Measurements from ENCODE around the gene ZSCAN5B. TPM values are rescaled to one million over a fixed set of nuclear protein-coding genes. Genes with fewer than 3 reads are reported as not detected.

The ZSCAN5B gene
- total and polyA plus RNA-seq, 3 experiments from 2014 or later = not detected

- H3K27ac ChIP-seq (ENCODE audit: low read depth, low read length) = no peak overlapping the region
- no peaks in the 10 kb centered on the region for H3K9me3 ChIP-seq (ENCODE audit: low read length)
- Mint-ChIP-seq H3K9me3 (no peaks in the 10 kb centered on the region), H3K27ac (no peak overlapping the region), H3K27me3 (peaks cover 6 to 16% of the 10 kb centered on the region in 2 donors), H3K4me1 (peaks cover 0 to 3% (median 2%) of the 10 kb centered on the region in 3 donors), H3K36me3 (no peaks in the 10 kb centered on the region), H3K4me3 (no peak overlapping the region)
- no peaks in the 10 kb centered on the region for H3K36me3 ChIP-seq (ENCODE audit: insufficient read depth, low read length)
- ChIA-PET CTCF (interaction anchor here (1.0 to 2.7 kb wide), 3 partner anchors 95 to 108 kb away, joined by 3 to 9 read pairs (median 4); no protein-coding TSS in a partner anchor), POLR2A (no interaction called here)
- no peaks in the 10 kb centered on the region for H3K27me3 ChIP-seq (ENCODE audit: insufficient read depth, low read length, poor library complexity, severe bottlenecking)
- H3K4me1 ChIP-seq (ENCODE audit: insufficient read depth, low read length) = no peaks in the 10 kb centered on the region
- DNase-seq = no peak
- H3K4me3 ChIP-seq (ENCODE audit: low read length) = no peak overlapping the region
These were observed 23.5 kb downstream of the ZSCAN5B start for GRCh38 chr19:56174086-56174485.

DNA sequence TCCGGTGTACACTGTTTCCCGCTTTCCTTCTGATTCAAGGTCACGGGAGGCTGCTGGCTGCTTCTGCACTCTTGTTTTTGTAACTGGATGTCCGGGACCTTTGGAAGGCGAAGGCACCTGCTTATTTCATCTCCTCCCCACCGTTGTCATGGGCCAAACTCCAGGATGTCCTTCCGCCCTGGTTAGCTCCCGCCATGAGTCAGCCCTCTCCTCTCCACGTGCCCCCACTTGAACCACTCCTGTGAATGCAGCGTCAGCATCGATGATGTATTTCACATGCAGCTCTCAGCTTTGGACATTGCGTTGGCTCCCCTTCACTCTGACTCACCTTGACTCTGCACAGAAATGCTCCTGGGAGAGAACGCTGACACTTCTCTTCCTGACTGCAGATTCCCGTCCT is 27.3 kb downstream of the ZSCAN5B start:
- H3K27me3 Mint-ChIP-seq = peaks cover 8 to 18% of the 10 kb centered on the region in 2 donors
- H3K27me3 ChIP-seq (ENCODE audit: insufficient read depth, low read length, poor library complexity, severe bottlenecking) = no peaks in the 10 kb centered on the region
- no peak overlapping the region for H3K4me3 ChIP-seq (ENCODE audit: low read length)
- H3K4me1 ChIP-seq (ENCODE audit: insufficient read depth, low read length) = no peaks in the 10 kb centered on the region
- H3K4me3 Mint-ChIP-seq = no peak overlapping the region
- no peaks in the 10 kb centered on the region for H3K9me3 ChIP-seq (ENCODE audit: low read length)
- no peak for DNase-seq
- POLR2A ChIA-PET = no interaction called here
- no peaks in the 10 kb centered on the region for H3K36me3 ChIP-seq (ENCODE audit: insufficient read depth, low read length)
- H3K9me3 Mint-ChIP-seq = no peaks in the 10 kb centered on the region
- H3K4me1 Mint-ChIP-seq = peaks cover 0 to 3% (median 2%) of the 10 kb centered on the region in 3 donors
- CTCF ChIA-PET = interaction anchor here (1.1 to 2.3 kb wide), 3 partner anchors 90 to 104 kb away, joined by 3 to 15 read pairs (median 3); no protein-coding TSS in a partner anchor
- no peak overlapping the region for H3K27ac ChIP-seq (ENCODE audit: low read depth, low read length)
- no peaks in the 10 kb centered on the region for H3K36me3 Mint-ChIP-seq
- H3K27ac Mint-ChIP-seq = no peak overlapping the region

GRCh38 chr19:56167064-56167578 is 30.5 kb downstream of the ZSCAN5B start:
- H3K27ac ChIP-seq (ENCODE audit: low read depth, low read length) = no peak overlapping the region
- H3K9me3 ChIP-seq (ENCODE audit: low read length) = no peaks in the 10 kb centered on the region
- CTCF ChIA-PET = no interaction called here
- H3K36me3 ChIP-seq (ENCODE audit: insufficient read depth, low read length) = no peaks in the 10 kb centered on the region
- H3K36me3 Mint-ChIP-seq = peaks cover 0 to 1% (median 0%) of the 10 kb centered on the region in 3 donors
- no peaks in the 10 kb centered on the region for H3K4me1 ChIP-seq (ENCODE audit: insufficient read depth, low read length)
- H3K27ac Mint-ChIP-seq = no peak overlapping the region
- no peak overlapping the region for H3K4me3 ChIP-seq (ENCODE audit: low read length)
- peaks cover 0 to 2% (median 0%) of the 10 kb centered on the region in 5 donors for H3K9me3 Mint-ChIP-seq
- no peaks in the 10 kb centered on the region for H3K27me3 ChIP-seq (ENCODE audit: insufficient read depth, low read length, poor library complexity, severe bottlenecking)
- H3K4me3 Mint-ChIP-seq = no peak overlapping the region
- DNase-seq = no peak
- POLR2A ChIA-PET = no interaction called here
- H3K27me3 Mint-ChIP-seq = peaks cover 2 to 16% of the 10 kb centered on the region in 2 donors
- peaks cover 2 to 4% (median 3%) of the 10 kb centered on the region in 3 donors for H3K4me1 Mint-ChIP-seq

DNA sequence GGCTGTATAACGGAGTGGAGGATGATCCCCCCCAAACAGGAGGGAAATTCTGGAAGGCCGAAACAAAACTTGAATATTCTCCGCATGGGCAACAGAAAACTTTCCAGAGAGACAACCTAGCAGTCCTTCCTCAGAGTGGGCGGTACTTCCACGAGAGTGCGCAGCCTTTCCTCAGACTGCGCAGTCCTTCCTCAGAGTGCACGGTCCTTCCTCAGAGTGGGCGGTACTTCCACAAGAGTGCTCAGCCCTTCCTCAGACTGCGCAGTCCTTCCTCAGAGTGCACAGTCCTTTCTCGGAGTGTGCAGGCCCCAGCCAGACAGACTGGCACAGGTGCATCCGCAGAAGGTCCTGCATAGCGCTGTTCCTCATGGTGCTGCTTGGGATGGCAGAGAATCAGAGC is 34.5 kb downstream of the ZSCAN5B start:
- Mint-ChIP-seq H3K27ac (peak overlapping the region in 1 of 8 donors; percentile 79), H3K4me1 (peaks cover 0 to 4% (median 0%) of the 10 kb centered on the region in 3 donors), H3K27me3 (peaks cover 4 to 7% of the 10 kb centered on the region in 2 donors), H3K9me3 (peaks cover 0 to 2% (median 0%) of the 10 kb centered on the region in 5 donors), H3K36me3 (peaks cover 6 to 26% (median 8%) of the 10 kb centered on the region in 3 donors), H3K4me3 (no peak overlapping the region)
- Histone ChIP-seq H3K4me1 (ENCODE audit: insufficient read depth, low read length) (no peaks in the 10 kb centered on the region), H3K27ac (ENCODE audit: low read depth, low read length) (no peak overlapping the region), H3K27me3 (ENCODE audit: insufficient read depth, low read length, poor library complexity, severe bottlenecking) (no peaks in the 10 kb centered on the region), H3K36me3 (ENCODE audit: insufficient read depth, low read length) (peaks cover 6% of the 10 kb centered on the region), H3K9me3 (ENCODE audit: low read length) (no peaks in the 10 kb centered on the region), H3K4me3 (ENCODE audit: low read length) (no peak overlapping the region)
- DNase-seq = no peak
- ChIA-PET POLR2A (no interaction called here), CTCF (no interaction called here)

GRCh38 chr19:56162258-56162657 is 35.3 kb downstream of the ZSCAN5B start:
- H3K9me3 ChIP-seq (ENCODE audit: low read length) = no peaks in the 10 kb centered on the region
- peaks cover 6% of the 10 kb centered on the region for H3K36me3 ChIP-seq (ENCODE audit: insufficient read depth, low read length)
- Mint-ChIP-seq H3K27ac (no peak overlapping the region), H3K4me3 (no peak overlapping the region), H3K9me3 (peaks cover 0 to 2% (median 0%) of the 10 kb centered on the region in 5 donors), H3K4me1 (peaks cover 0 to 4% (median 0%) of the 10 kb centered on the region in 3 donors), H3K36me3 (peaks cover 6 to 34% (median 8%) of the 10 kb centered on the region in 3 donors), H3K27me3 (peaks cover 4 to 5% of the 10 kb centered on the region in 2 donors)
- no peak overlapping the region for H3K27ac ChIP-seq (ENCODE audit: low read depth, low read length)
- no peaks in the 10 kb centered on the region for H3K27me3 ChIP-seq (ENCODE audit: insufficient read depth, low read length, poor library complexity, severe bottlenecking)
- H3K4me3 ChIP-seq (ENCODE audit: low read length) = no peak overlapping the region
- no peak for DNase-seq
- ChIA-PET CTCF (no interaction called here), POLR2A (no interaction called here)
- H3K4me1 ChIP-seq (ENCODE audit: insufficient read depth, low read length) = no peaks in the 10 kb centered on the region

DNA sequence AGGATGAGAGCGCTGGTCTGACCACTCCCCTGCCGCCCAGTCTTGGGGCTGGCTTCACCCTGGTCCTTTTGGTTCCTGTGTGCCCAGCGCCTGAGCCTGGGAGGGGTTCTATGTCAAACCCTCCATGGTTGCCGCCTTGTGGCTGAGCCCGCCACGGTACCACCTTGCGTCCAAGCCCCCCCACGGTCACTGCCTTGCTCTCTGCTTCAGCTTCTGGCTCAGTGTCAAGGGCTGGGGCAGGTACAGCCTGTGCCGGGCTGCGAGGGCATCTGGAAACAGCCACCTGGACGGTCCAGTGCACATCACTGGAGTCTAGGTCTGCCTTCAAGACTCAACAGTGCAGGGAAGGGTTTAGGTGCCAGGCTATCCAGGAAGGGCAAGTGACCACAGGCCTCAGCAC is 36.0 kb downstream of the ZSCAN5B start:
- no peaks in the 10 kb centered on the region for H3K4me1 ChIP-seq (ENCODE audit: insufficient read depth, low read length)
- H3K9me3 ChIP-seq (ENCODE audit: low read length) = no peaks in the 10 kb centered on the region
- H3K27ac ChIP-seq (ENCODE audit: low read depth, low read length) = no peak overlapping the region
- no peak overlapping the region for H3K4me3 ChIP-seq (ENCODE audit: low read length)
- peaks cover 6% of the 10 kb centered on the region for H3K36me3 ChIP-seq (ENCODE audit: insufficient read depth, low read length)
- peaks cover 4 to 5% of the 10 kb centered on the region in 2 donors for H3K27me3 Mint-ChIP-seq
- ChIA-PET CTCF (no interaction called here), POLR2A (no interaction called here)
- DNase-seq = no peak
- peaks cover 6 to 40% (median 8%) of the 10 kb centered on the region in 3 donors for H3K36me3 Mint-ChIP-seq
- peaks cover 0 to 4% (median 0%) of the 10 kb centered on the region in 3 donors for H3K4me1 Mint-ChIP-seq
- no peaks in the 10 kb centered on the region for H3K27me3 ChIP-seq (ENCODE audit: insufficient read depth, low read length, poor library complexity, severe bottlenecking)
- peaks cover 0 to 2% (median 0%) of the 10 kb centered on the region in 5 donors for H3K9me3 Mint-ChIP-seq
- H3K4me3 Mint-ChIP-seq = no peak overlapping the region
- H3K27ac Mint-ChIP-seq = no peak overlapping the region

DNA sequence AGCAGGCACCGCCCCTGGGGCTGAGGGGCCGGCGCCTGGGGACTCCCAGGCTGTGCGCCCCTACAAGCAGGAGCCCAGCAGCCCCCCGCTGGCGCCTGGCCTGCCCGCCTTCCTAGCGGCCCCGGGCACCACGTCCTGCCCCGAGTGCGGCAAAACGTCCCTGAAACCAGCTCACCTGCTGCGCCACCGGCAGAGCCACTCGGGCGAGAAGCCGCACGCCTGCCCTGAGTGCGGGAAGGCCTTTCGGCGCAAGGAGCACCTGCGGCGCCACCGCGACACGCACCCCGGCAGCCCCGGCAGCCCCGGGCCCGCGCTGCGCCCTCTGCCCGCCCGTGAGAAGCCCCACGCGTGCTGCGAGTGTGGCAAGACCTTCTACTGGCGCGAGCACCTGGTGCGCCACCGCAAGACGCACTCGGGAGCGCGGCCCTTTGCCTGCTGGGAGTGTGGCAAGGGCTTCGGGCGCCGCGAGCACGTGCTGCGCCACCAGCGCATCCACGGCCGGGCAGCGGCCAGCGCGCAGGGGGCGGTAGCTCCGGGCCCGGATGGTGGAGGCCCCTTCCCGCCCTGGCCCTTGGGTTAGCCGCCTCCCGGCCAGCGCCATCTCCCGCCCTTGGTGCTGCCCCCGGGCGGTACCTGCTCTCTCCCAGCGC is 37.8 kb downstream of the ZSCAN5B start:
- Histone ChIP-seq H3K9me3 (ENCODE audit: low read length) (no peaks in the 10 kb centered on the region), H3K27me3 (ENCODE audit: insufficient read depth, low read length, poor library complexity, severe bottlenecking) (no peaks in the 10 kb centered on the region), H3K4me3 (ENCODE audit: low read length) (no peak overlapping the region), H3K4me1 (ENCODE audit: insufficient read depth, low read length) (no peaks in the 10 kb centered on the region), H3K27ac (ENCODE audit: low read depth, low read length) (no peak overlapping the region), H3K36me3 (ENCODE audit: insufficient read depth, low read length) (peaks cover 6% of the 10 kb centered on the region)
- Mint-ChIP-seq H3K27me3 (peaks cover under 1 to 2% of the 10 kb centered on the region in 2 donors), H3K9me3 (no peaks in the 10 kb centered on the region), H3K4me3 (no peak overlapping the region), H3K27ac (no peak overlapping the region), H3K36me3 (peaks cover 8 to 56% (median 8%) of the 10 kb centered on the region in 3 donors), H3K4me1 (peaks cover 0 to 4% (median 0%) of the 10 kb centered on the region in 3 donors)
- POLR2A ChIA-PET = no interaction called here
- no peak for DNase-seq
- CTCF ChIA-PET = no interaction called here

- no peak overlapping the region for H3K4me3 Mint-ChIP-seq
- ChIA-PET CTCF (no interaction called here), POLR2A (no interaction called here)
- no peak overlapping the region for H3K4me3 ChIP-seq (ENCODE audit: low read length)
- H3K36me3 ChIP-seq (ENCODE audit: insufficient read depth, low read length) = peaks cover 6% of the 10 kb centered on the region
- no peak overlapping the region for H3K27ac ChIP-seq (ENCODE audit: low read depth, low read length)
- no peaks in the 10 kb centered on the region for H3K9me3 ChIP-seq (ENCODE audit: low read length)
- no peak overlapping the region for H3K27ac Mint-ChIP-seq
- no peaks in the 10 kb centered on the region for H3K27me3 ChIP-seq (ENCODE audit: insufficient read depth, low read length, poor library complexity, severe bottlenecking)
- H3K27me3 Mint-ChIP-seq = peaks cover 0 to 2% of the 10 kb centered on the region in 2 donors
- H3K36me3 Mint-ChIP-seq = peaks cover 8 to 58% (median 8%) of the 10 kb centered on the region in 3 donors
- no peaks in the 10 kb centered on the region for H3K4me1 ChIP-seq (ENCODE audit: insufficient read depth, low read length)
- no peak for DNase-seq
- no peaks in the 10 kb centered on the region for H3K9me3 Mint-ChIP-seq
- peaks cover 0 to 2% (median 0%) of the 10 kb centered on the region in 3 donors for H3K4me1 Mint-ChIP-seq
These were observed 38.5 kb downstream of the ZSCAN5B start for GRCh38 chr19:56159009-56159559.
